ENCODE data around the gene GIPC3.
A peak's percentile ranks its signal among the peaks of the same experiment; 100 is the strongest.

Gene GIPC3

GRCh38 chr19:3538258-3538929, 46.9 kb upstream of the GIPC3 start:
- no peak for TF ChIP-seq CTCF (IDR thresholded peaks at IDR 0.05; ENCODE audit: low read depth, low read length)
- no peak for DNase-seq (ENCODE audit: low read depth in 2 of 2)
- H3K4me3 ChIP-seq (replicated peaks in 1 of 2; ENCODE audit: low read depth in 2 of 2, low read length in 2 of 2), result no peak overlapping the region

DNA sequence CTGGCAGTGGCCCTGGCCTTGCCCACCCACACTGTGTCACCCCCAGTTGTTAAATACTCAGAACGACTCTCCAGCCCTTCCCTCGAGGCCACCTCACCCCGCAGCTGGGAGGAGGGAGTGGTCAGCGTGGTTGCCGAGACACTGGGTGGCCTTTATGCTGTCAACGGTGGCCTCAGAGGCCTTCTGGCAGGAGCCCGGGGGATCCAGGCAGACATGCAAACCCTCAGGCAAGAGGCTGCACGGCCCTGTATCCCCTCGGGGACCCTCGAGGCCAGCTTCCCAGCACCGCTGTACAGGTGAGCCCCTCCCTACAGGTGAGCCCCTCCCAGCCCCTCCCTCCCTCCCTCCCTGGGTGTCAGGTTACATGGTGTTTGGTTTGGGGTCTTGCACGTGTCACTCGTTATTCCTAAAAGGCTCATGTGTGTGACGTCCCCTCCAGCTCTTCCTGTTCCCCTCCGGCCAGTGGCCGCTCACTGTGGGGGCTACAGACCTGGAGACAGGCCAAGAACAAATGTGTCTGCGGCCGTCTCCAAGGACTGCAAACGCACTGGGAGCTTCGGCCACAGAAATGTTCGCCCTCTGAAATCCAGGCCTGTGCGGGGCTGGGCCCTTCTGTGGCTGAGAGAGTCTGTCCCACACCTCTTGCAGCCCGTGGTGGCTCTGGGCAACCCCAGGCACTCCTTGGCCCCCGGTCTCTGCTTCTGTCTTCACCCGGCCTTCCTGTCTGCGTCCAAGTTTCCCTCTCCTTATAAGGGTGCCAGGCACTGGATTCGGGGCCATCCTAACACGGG, 46.1 kb upstream of the GIPC3 start, which contains the start of gene TEKTIP1:
TEKTIP1 (plus strand) TSS at position 210 of the 791 bp plus-strand sequence; CDS start at position 214, 4 bp downstream.
- H3K4me3 ChIP-seq (replicated peaks in 1 of 2; ENCODE audit: low read depth in 2 of 2, low read length in 2 of 2), result no peak within 1 kb of the TSS
- no peak for TF ChIP-seq CTCF (IDR thresholded peaks at IDR 0.05; ENCODE audit: low read depth, low read length)
- no peak for DNase-seq (ENCODE audit: low read depth in 2 of 2)

DNA sequence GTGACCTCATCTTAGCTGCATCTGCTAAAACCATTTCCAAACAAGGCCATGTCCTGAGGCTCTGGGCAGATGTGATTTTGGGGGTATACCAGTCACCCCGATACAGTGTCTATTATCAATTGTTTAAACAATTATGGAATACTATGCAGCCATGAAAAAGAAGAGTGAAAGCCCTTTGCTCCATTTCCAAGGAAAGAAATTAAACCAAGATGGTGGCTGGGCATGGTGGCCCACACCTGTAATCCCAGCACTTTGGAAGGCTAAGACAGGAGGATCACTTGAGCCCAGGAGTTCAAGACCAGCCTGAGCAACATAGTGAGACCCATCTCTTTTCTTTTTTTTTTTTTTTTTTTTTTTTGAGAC, 45.5 kb upstream of the GIPC3 start:
- H3K4me3 ChIP-seq (replicated peaks in 1 of 2; ENCODE audit: low read depth in 2 of 2, low read length in 2 of 2), result no peak overlapping the region
- no peak for DNase-seq (ENCODE audit: low read depth in 2 of 2)
- TF ChIP-seq CTCF (IDR thresholded peaks at IDR 0.05; ENCODE audit: low read depth, low read length), result no peak

DNA sequence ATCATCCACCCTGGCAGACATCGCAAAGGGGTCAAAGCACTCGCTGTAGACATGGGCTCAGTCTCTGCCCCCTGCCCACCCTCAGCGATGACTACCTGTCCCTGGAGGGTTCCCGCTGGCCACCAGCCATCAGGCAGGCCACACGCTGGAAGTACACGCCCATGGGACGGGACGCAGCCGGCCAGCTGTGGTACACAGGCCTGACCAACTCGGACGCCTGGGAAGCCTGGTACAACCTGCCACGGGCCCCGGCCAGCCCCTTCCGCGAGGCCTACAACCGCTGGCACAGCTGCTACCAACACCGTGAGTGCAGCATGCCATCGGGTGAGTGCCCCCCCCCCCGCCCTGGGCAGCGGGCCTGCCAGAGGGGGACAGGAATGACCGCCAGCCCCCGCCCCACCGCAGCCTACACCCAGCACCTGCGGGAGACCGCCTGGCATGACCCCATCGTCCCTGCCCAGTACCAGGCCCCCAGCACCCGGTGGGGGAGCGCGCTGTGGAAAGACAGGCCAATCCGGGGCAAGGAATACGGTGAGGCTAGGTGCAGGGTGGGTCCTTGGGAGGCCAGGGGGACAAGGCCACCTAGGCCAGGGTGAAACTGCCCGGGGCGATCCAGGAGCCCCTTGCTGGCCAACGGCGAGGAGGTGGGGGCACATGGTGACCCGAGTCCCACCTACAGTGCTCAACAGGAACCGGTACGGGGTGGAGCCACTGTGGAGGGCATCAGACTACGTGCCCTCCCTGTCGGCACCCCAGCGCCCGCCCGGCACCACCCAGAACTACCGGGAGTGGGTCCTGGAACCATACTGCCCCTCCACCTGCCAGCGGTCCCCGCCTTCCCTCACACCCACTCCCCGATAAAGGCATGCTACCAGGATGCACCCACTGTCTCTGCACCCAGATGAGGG, 41.9 kb upstream of the GIPC3 start:
- no peak for TF ChIP-seq CTCF (IDR thresholded peaks at IDR 0.05; ENCODE audit: low read depth, low read length)
- no peak overlapping the region for H3K4me3 ChIP-seq (replicated peaks in 1 of 2; ENCODE audit: low read depth in 2 of 2, low read length in 2 of 2)
- DNase-seq (ENCODE audit: low read depth in 2 of 2), result peak in 1 of 2 donors; percentile 37

DNA sequence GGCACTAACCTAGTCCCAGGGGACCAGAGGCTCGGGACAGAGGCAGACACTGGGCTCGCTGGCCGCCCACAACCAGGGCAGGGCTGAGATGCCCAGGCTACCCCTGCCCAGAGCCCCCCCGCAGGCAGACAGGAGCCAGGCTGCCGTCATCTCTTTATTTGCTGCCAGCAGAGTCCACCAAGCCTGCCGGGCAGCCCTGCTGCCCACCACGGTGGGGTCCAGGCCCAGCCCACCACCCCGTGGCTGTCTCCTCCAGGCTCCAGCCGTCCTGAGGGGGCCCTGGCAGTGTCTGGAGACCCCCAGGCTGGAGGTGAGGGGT, 41.3 kb upstream of the GIPC3 start:
- H3K4me3 ChIP-seq (replicated peaks in 1 of 2; ENCODE audit: low read depth in 2 of 2, low read length in 2 of 2), result no peak overlapping the region
- no peak for DNase-seq (ENCODE audit: low read depth in 2 of 2)
- no peak for TF ChIP-seq CTCF (IDR thresholded peaks at IDR 0.05; ENCODE audit: low read depth, low read length)

GRCh38 chr19:3544742-3545668, 40.3 kb upstream of the GIPC3 start:
- peak; percentile 97 for TF ChIP-seq CTCF (IDR thresholded peaks at IDR 0.05; ENCODE audit: low read depth, low read length)
- H3K4me3 ChIP-seq (replicated peaks in 1 of 2; ENCODE audit: low read depth in 2 of 2, low read length in 2 of 2), result no peak overlapping the region
- peak; percentile 60 to 63 for DNase-seq (ENCODE audit: low read depth in 2 of 2)

All from cardiac fibroblast (primary cell).